GM20000 (cell line): ENCODE data around the gene LRRC26.
"Not testable (repeated sequence)": the region's sequence is repeated elsewhere in the genome, so short reads cannot be mapped to it uniquely, and the experiment has no call there.

Experiments
- DNase-seq: peaks from one replicate; pipeline ENCODE4 v3.0.0; 2012; ENCODE audit warnings: low spot score
- CTCF ChIP-seq: IDR thresholded peaks from 2 replicates; pipeline ENCODE4 v1.5.1; 2012; ENCODE audit warnings: mild to moderate bottlenecking, control low read depth; ENCODE audit errors: extremely low read depth, missing control alignments

Gene LRRC26

GRCh38 chr9:137123468-137123837 lies 46.4 kb downstream of the LRRC26 start:
- no peak for DNase-seq
- TF ChIP-seq CTCF = no peak

GRCh38 chr9:137122796-137123467 lies 46.9 kb downstream of the LRRC26 start:
- DNase-seq = not testable (repeated sequence)

GRCh38 chr9:137121927-137122795 lies 47.7 kb downstream of the LRRC26 start:
- not testable (repeated sequence) for DNase-seq
